ENCODE results near the gene GRB7. TPM values are rescaled to one million over a fixed set of nuclear protein-coding genes. Genes with fewer than 3 reads are reported as not detected.
A peak's percentile ranks its signal among the peaks of the same experiment; 100 is the strongest.

Gene GRB7
- total RNA-seq, 1 experiment from 2014 or later: 2,531 TPM

GRCh38 chr17:39787743-39788484 is 50.2 kb downstream of the GRB7 start:
- Mint-ChIP-seq H3K9me3 (ENCODE audit: low read depth, unreplicated experiment) (no peaks in the 10 kb centered on the region), H3K27me3 (ENCODE audit: unreplicated experiment) (no peaks in the 10 kb centered on the region), H3K27ac (ENCODE audit: unreplicated experiment) (no peak overlapping the region), H3K36me3 (ENCODE audit: insufficient read depth, unreplicated experiment) (peaks cover 3% of the 10 kb centered on the region), H3K4me1 (ENCODE audit: low read depth, unreplicated experiment) (peaks cover 29% of the 10 kb centered on the region), H3K4me3 (ENCODE audit: low read depth, unreplicated experiment) (no peak overlapping the region)
- intact Hi-C loops (cut with micrococcal nuclease; ENCODE audit: unreplicated experiment): no loop called here
- BruUV-seq (replicated peaks): no TSS peak
- CTCF ChIA-PET: interaction anchor here (0.6 to 120.4 kb wide), 73 partner anchors 7 to 662 kb away, joined by 3 to 34714 read pairs (median 6); partner anchors contain the start of genes ERBB2, GRB7, GSDMA and GSDMB
- peak; percentile 80 for DNase-seq
- no peak for TF ChIP-seq CTCF (IDR thresholded peaks at IDR 0.05; ENCODE audit: unreplicated experiment)

GRCh38 chr17:39791111-39791992 is 53.6 kb downstream of the GRB7 start:
- Mint-ChIP-seq H3K36me3 (ENCODE audit: insufficient read depth, unreplicated experiment) (no peaks in the 10 kb centered on the region), H3K9me3 (ENCODE audit: low read depth, unreplicated experiment) (no peaks in the 10 kb centered on the region), H3K4me1 (ENCODE audit: low read depth, unreplicated experiment) (peaks cover 18% of the 10 kb centered on the region), H3K4me3 (ENCODE audit: low read depth, unreplicated experiment) (no peak overlapping the region), H3K27me3 (ENCODE audit: unreplicated experiment) (no peaks in the 10 kb centered on the region), H3K27ac (ENCODE audit: unreplicated experiment) (no peak overlapping the region)
- no TSS peak for BruUV-seq (replicated peaks)
- TF ChIP-seq CTCF (IDR thresholded peaks at IDR 0.05; ENCODE audit: unreplicated experiment): no peak
- intact Hi-C loops (cut with micrococcal nuclease; ENCODE audit: unreplicated experiment): no loop called here
- DNase-seq: peak; percentile 59
- CTCF ChIA-PET: interaction anchor here (0.6 to 23.0 kb wide), 74 partner anchors 11 to 1941 kb away, joined by 3 to 1210 read pairs (median 8); partner anchors contain the start of genes ERBB2, GRB7, IKZF3 and MIEN1

- Mint-ChIP-seq H3K4me1 (ENCODE audit: low read depth, unreplicated experiment) (peaks cover 7% of the 10 kb centered on the region), H3K27ac (ENCODE audit: unreplicated experiment) (no peak overlapping the region), H3K9me3 (ENCODE audit: low read depth, unreplicated experiment) (no peaks in the 10 kb centered on the region), H3K36me3 (ENCODE audit: insufficient read depth, unreplicated experiment) (no peaks in the 10 kb centered on the region), H3K4me3 (ENCODE audit: low read depth, unreplicated experiment) (no peak overlapping the region), H3K27me3 (ENCODE audit: unreplicated experiment) (no peaks in the 10 kb centered on the region)
- no peak for TF ChIP-seq CTCF (IDR thresholded peaks at IDR 0.05; ENCODE audit: unreplicated experiment)
- intact Hi-C loops (cut with micrococcal nuclease; ENCODE audit: unreplicated experiment): no loop called here
- CTCF ChIA-PET: interaction anchor here (0.5 to 23.0 kb wide), 72 partner anchors 12 to 1068 kb away, joined by 3 to 1210 read pairs (median 10); partner anchors contain the start of genes ERBB2, GRB7, GSDMB and IKZF3
- peak; percentile 45 for DNase-seq
- BruUV-seq (replicated peaks): no TSS peak
Measured at GRCh38 chr17:39792526-39793221, 54.9 kb downstream of the GRB7 start.

GRCh38 chr17:39793301-39793872 is 55.6 kb downstream of the GRB7 start:
- H3K9me3 Mint-ChIP-seq (ENCODE audit: low read depth, unreplicated experiment): no peaks in the 10 kb centered on the region
- peak; percentile 55 for DNase-seq
- no peak for TF ChIP-seq CTCF (IDR thresholded peaks at IDR 0.05; ENCODE audit: unreplicated experiment)
- H3K27me3 Mint-ChIP-seq (ENCODE audit: unreplicated experiment): no peaks in the 10 kb centered on the region
- no peak overlapping the region for H3K4me3 Mint-ChIP-seq (ENCODE audit: low read depth, unreplicated experiment)
- H3K4me1 Mint-ChIP-seq (ENCODE audit: low read depth, unreplicated experiment): peaks cover under 1% of the 10 kb centered on the region
- no TSS peak for BruUV-seq (replicated peaks)
- H3K36me3 Mint-ChIP-seq (ENCODE audit: insufficient read depth, unreplicated experiment): no peaks in the 10 kb centered on the region
- intact Hi-C loops (cut with micrococcal nuclease; ENCODE audit: unreplicated experiment): no loop called here
- H3K27ac Mint-ChIP-seq (ENCODE audit: unreplicated experiment): no peak overlapping the region
- CTCF ChIA-PET: interaction anchor here (0.5 to 23.0 kb wide), 86 partner anchors 12 to 1942 kb away, joined by 3 to 1210 read pairs (median 9); partner anchors contain the start of genes ERBB2, GRB7, GSDMB and IKZF3
